ENCODE data around the gene NKX1-1.
A peak's percentile ranks its signal among the peaks of the same experiment; 100 is the strongest.

Gene NKX1-1

GRCh38 chr4:1421657-1422056 is 15.4 kb upstream of the NKX1-1 start:
- Mint-ChIP-seq H3K27me3 (peaks cover 20% of the 10 kb centered on the region), H3K27ac (no peak overlapping the region), H3K9me3 (no peaks in the 10 kb centered on the region), H3K4me1 (no peaks in the 10 kb centered on the region), H3K36me3 (no peaks in the 10 kb centered on the region), H3K4me3 (no peak overlapping the region)

GRCh38 chr4:1419708-1420107 is 13.5 kb upstream of the NKX1-1 start:
- Mint-ChIP-seq H3K4me3 (no peak overlapping the region), H3K27ac (no peak overlapping the region), H3K9me3 (no peaks in the 10 kb centered on the region), H3K27me3 (peaks cover 24% of the 10 kb centered on the region), H3K36me3 (no peaks in the 10 kb centered on the region), H3K4me1 (no peaks in the 10 kb centered on the region)

GRCh38 chr4:1418494-1419285 is 12.4 kb upstream of the NKX1-1 start:
- peaks cover 4% of the 10 kb centered on the region for H3K4me1 Mint-ChIP-seq
- no peak overlapping the region for H3K27ac Mint-ChIP-seq
- H3K27me3 Mint-ChIP-seq = peaks cover 24% of the 10 kb centered on the region
- H3K4me3 Mint-ChIP-seq = no peak overlapping the region
- H3K9me3 Mint-ChIP-seq = no peaks in the 10 kb centered on the region
- H3K36me3 Mint-ChIP-seq = no peaks in the 10 kb centered on the region

GRCh38 chr4:1417522-1418390 is 11.5 kb upstream of the NKX1-1 start:
- Mint-ChIP-seq H3K4me3 (no peak overlapping the region), H3K27ac (no peak overlapping the region)

DNA sequence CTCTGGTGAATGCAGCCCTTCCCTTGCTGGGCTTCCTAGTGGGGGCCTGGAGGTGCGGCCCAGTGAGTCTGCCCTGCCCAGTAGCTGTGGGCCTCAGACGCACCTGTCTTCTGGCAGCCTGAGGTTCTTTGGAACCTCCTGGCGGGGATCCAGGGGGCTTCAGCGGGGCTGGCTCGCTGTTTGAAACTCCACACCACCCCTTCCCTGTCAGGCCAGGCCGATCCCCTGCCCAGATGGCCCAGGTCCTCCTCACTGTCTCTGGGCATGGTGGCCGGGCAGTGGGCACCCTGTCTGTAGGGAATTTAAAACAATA is 10.7 kb upstream of the NKX1-1 start:
- Mint-ChIP-seq H3K4me3 (no peak overlapping the region), H3K9me3 (no peaks in the 10 kb centered on the region), H3K4me1 (peaks cover 4% of the 10 kb centered on the region), H3K36me3 (no peaks in the 10 kb centered on the region), H3K27me3 (peaks cover 30% of the 10 kb centered on the region), H3K27ac (no peak overlapping the region)

More at GRCh38 chr4:1417522-1418390, 11.5 kb upstream of the NKX1-1 start:
- peaks cover 30% of the 10 kb centered on the region for H3K27me3 Mint-ChIP-seq
- H3K9me3 Mint-ChIP-seq = no peaks in the 10 kb centered on the region
- H3K36me3 Mint-ChIP-seq = no peaks in the 10 kb centered on the region
- H3K4me1 Mint-ChIP-seq = peaks cover 4% of the 10 kb centered on the region

GRCh38 chr4:1416051-1416947 is 10.1 kb upstream of the NKX1-1 start:
- Mint-ChIP-seq H3K4me3 (no peak overlapping the region), H3K4me1 (peaks cover 4% of the 10 kb centered on the region), H3K36me3 (no peaks in the 10 kb centered on the region), H3K9me3 (no peaks in the 10 kb centered on the region), H3K27ac (peak overlapping the region; percentile 24), H3K27me3 (peaks cover 34% of the 10 kb centered on the region)

DNA sequence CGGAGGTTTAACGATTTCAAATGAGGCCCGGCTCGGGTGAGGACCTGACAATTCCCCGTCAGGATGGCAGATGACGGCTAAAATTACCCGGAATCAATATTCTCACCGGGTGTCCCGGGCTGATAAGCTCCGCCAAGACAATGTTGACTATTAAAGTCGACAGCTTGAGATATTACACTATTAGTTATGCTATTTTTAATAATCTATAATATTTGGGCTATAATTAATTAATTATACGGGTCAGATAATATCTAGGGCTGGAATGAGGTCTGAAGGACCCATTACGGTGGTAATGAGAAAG is 9.4 kb upstream of the NKX1-1 start:
- Mint-ChIP-seq H3K4me1 (peaks cover 4% of the 10 kb centered on the region), H3K4me3 (no peak overlapping the region), H3K27me3 (peaks cover 39% of the 10 kb centered on the region)

DNA sequence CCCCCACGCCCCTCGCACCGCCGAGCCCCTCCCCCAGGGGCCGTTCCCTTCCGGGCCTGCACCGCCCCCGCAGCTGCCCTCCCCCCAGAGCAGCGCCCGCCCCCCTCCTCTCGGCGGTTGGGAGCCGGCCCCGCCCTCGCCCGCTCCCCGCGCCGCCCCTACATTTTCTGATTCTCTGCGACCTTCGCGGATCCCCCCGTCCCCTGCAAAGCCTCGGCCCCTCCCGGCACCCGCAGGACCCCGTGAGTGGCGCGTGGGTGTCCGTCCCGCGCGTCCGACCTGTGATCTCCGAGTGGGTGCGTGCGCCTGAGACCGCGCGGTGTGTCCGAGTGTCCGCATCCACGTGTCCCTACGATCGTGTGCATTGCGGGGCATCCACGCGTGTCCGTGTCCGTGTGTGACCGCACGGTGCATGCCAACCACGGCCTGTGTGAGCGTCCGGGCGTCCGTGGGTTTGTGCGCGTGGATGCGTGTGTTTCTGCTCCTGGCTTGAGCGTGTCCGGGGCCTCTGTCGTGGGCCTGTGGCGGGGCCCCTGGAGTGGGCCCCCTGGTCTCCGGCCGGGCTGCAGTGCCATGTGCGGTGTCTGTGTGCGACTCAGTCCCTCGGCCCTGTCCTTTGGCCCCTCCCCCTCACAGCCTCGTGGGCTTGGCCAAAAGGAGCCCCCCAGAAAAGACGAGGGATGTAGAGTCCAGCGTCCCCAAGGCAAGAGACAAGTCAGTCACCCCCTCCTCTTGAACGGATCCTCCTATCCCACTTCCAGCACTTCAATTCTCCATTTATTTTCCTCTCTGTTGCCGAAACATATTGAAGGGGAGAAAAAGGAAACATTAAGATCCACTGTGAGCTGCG is 8.8 kb upstream of the NKX1-1 start:
- Mint-ChIP-seq H3K27ac (peak overlapping the region; percentile 38), H3K9me3 (no peaks in the 10 kb centered on the region), H3K4me1 (peaks cover 4% of the 10 kb centered on the region), H3K36me3 (no peaks in the 10 kb centered on the region), H3K4me3 (no peak overlapping the region), H3K27me3 (peaks cover 40% of the 10 kb centered on the region)

More for the DNA sequence above, 9.4 kb upstream of the NKX1-1 start:
- no peaks in the 10 kb centered on the region for H3K9me3 Mint-ChIP-seq
- H3K27ac Mint-ChIP-seq = peak overlapping the region; percentile 38
- no peaks in the 10 kb centered on the region for H3K36me3 Mint-ChIP-seq

DNA sequence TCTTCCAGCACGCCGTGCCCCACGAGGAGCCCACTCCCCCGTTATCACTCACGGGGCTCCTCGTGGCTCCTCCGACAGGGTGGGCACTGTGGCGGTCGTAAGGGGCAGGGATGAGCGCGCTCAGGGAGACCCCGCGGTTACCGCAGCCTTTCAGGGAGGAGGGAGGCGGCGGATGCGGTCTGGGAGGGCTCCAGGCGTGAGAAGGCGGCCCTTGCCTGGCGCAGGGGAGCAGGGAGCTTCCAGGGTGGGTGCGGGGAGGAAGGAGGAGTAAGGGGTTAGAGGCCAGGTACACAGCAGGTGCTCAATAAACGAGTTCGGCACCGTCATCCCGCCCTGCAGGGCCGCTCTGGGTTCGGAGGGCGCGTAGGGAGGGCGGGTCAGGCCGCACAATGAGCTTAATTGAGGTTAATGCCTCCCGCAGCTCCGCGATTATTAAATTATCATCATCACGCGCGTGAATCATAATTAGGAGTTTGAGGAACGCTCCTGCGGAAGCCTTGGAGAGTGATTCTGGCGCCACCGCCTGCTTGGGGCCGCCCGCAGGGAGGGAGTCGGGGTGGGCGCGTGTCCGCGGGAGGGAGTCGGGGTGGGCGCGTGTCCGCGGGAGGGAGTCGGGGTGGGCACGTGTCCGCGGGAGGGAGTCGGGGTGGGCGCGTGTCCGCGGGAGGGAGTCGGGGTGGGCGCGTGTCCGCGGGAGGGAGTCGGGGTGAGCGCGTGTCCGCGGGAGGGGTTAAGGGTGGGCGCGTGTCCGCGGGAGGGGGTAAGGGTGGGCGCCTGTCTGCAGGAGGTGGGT is 7.6 kb upstream of the NKX1-1 start:
- H3K4me3 Mint-ChIP-seq = peak overlapping the region; percentile 20
- H3K36me3 Mint-ChIP-seq = no peaks in the 10 kb centered on the region
- peaks cover 4% of the 10 kb centered on the region for H3K4me1 Mint-ChIP-seq
- no peaks in the 10 kb centered on the region for H3K9me3 Mint-ChIP-seq
- peaks cover 43% of the 10 kb centered on the region for H3K27me3 Mint-ChIP-seq
- H3K27ac Mint-ChIP-seq = no peak overlapping the region

GRCh38 chr4:1413204-1413663 is 7.0 kb upstream of the NKX1-1 start:
- Mint-ChIP-seq H3K36me3 (peaks cover 2% of the 10 kb centered on the region), H3K27me3 (peaks cover 45% of the 10 kb centered on the region), H3K27ac (no peak overlapping the region), H3K4me1 (peaks cover 7% of the 10 kb centered on the region), H3K9me3 (no peaks in the 10 kb centered on the region), H3K4me3 (no peak overlapping the region)

GRCh38 chr4:1412376-1413203 is 6.3 kb upstream of the NKX1-1 start:
- Mint-ChIP-seq H3K36me3 (peaks cover 2% of the 10 kb centered on the region), H3K4me1 (peaks cover 7% of the 10 kb centered on the region), H3K27ac (no peak overlapping the region), H3K9me3 (no peaks in the 10 kb centered on the region), H3K4me3 (no peak overlapping the region), H3K27me3 (peaks cover 47% of the 10 kb centered on the region)

DNA sequence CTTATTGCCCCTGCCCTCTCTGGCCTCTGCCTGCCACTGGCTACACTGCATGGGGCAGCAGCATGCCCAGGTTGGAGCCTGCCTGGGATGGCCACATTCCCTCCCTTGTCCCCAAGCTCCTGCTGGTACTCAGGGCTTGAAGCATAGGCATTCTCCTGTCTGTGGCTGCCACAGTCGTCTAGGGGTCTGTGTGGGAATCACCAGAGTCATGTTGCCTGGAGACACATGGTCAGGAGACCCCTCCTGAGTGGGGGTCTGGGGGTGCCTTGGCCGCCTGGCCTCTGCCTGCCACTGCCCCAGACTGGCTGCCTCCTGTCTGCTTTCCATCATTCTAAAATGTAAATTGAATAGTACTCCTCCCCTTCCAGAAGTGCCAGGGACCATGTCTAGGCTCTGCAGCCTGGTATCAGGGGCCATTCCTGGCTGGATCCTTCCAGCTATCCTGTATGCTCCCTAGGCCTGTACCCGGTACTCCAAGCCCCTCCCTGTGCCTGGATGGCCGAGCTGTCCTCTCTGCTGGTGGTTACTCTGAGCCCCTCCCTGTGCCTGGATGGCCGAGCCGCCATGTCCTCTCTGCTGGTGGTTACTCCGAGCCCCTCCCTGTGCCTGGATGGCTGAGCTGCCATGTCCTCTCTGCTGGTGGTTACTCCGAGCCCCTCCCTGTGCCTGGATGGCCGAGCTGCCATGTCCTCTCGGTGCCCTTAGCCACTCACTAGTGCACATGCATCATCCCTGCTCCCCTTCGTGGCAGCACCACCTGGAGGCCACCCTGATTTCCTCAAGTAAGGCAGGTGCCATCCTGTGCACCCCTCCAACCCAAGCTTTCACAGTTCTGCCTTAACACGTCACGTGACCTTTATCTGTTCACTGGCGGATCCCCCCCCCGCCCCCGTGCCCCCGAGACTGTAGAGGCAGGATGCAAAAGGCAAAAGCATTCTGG is 5.5 kb upstream of the NKX1-1 start:
- peaks cover 7% of the 10 kb centered on the region for H3K4me1 Mint-ChIP-seq
- peaks cover 2% of the 10 kb centered on the region for H3K36me3 Mint-ChIP-seq
- H3K27ac Mint-ChIP-seq = no peak overlapping the region
- H3K9me3 Mint-ChIP-seq = no peaks in the 10 kb centered on the region
- H3K4me3 Mint-ChIP-seq = no peak overlapping the region
- peaks cover 52% of the 10 kb centered on the region for H3K27me3 Mint-ChIP-seq
